A673 (cell line): ENCODE data around the gene HVCN1.

Experiments used
- EZH2 ChIP-seq: fragments of 200-600 bp; sonication (generic); IDR thresholded peaks from 2 replicates; pipeline ENCODE4 v1.6.1; 2017; ENCODE audit warnings: borderline replicate concordance, low read depth, mild to moderate bottlenecking, mixed read lengths, antibody characterized with exemption, low read length; ENCODE audit not compliant: poor library complexity, severe bottlenecking
- TF ChIP-seq, protein P1 (sequence below): fragments of 300-800, 200-600 bp; sonication (generic); conservative IDR thresholded peaks from 2 replicates; pipeline ENCODE4 v1.5.1; 2017; ENCODE audit warnings: low read depth, mild to moderate bottlenecking, antibody characterized with exemption, low read length, moderate library complexity, mixed read lengths

DNA sequence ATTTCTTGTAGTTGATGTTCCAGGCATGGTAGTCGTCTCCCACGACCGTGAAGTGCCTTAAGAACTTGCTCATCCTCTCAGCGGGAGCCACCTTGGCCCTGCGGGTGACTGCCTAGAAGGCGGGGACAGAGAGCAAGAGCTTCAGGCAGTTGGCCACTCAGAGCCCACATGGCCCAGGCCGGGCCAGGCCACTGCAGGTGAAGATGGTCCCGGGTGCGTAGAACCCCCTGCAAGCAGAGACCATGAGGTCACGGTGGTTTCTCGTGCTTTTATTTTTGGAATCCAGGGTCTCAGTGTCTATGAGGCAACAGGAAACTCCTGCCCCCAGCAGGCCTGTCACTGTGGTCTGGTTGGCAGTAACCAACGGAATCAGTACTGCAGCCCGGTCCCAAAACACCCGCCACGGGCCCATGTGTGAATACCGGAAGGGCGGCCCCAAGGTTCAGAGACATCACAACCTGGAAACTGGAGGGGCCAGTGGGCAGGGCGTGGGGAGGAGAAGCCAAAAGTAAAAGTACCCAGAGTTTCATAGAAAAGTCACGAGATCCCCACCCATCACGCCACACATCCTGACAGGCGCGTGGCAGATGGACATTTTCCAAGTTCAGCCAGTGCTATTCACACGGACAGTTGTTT is 27.5 kb downstream of the HVCN1 start:
- TF ChIP-seq, protein P1, sequence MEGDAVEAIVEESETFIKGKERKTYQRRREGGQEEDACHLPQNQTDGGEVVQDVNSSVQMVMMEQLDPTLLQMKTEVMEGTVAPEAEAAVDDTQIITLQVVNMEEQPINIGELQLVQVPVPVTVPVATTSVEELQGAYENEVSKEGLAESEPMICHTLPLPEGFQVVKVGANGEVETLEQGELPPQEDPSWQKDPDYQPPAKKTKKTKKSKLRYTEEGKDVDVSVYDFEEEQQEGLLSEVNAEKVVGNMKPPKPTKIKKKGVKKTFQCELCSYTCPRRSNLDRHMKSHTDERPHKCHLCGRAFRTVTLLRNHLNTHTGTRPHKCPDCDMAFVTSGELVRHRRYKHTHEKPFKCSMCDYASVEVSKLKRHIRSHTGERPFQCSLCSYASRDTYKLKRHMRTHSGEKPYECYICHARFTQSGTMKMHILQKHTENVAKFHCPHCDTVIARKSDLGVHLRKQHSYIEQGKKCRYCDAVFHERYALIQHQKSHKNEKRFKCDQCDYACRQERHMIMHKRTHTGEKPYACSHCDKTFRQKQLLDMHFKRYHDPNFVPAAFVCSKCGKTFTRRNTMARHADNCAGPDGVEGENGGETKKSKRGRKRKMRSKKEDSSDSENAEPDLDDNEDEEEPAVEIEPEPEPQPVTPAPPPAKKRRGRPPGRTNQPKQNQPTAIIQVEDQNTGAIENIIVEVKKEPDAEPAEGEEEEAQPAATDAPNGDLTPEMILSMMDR = no peak
- TF ChIP-seq EZH2 = no peak
